Measurements from ENCODE around the gene ZNF568. TPM values are rescaled to one million over a fixed set of nuclear protein-coding genes. Genes with fewer than 3 reads are reported as not detected.
A peak's percentile ranks its signal among the peaks of the same experiment; 100 is the strongest.

The ZNF568 gene
- total RNA-seq = 10 to 100 TPM in 2 of 5 donors, 1 to 10 TPM in 1, under 1 TPM in 1, not detected in 1; 0.87 to 27.0 (median 7.6) TPM
- 1 to 10 TPM; 2.6 to 4.1 (median 3.2) TPM for polyA plus RNA-seq
- long read RNA-seq, donor 1, partial matches to known transcripts = 0 of 1 reads
- long read RNA-seq, donor 1, other reads (novel, unspliced or antisense) = 0 of 1 reads
- long read RNA-seq, donor 2, partial matches to known transcripts = 0 of 2 reads
- long read RNA-seq, donor 2, other reads (novel, unspliced or antisense) = 0 of 2 reads
- long read RNA-seq, donor 3 = 0 reads
- long read RNA-seq, donor 4 = 0 reads
- long read RNA-seq, donor 5, partial matches to known transcripts = 0 of 4 reads
- long read RNA-seq, donor 5, other reads (novel, unspliced or antisense) = 0 of 4 reads
- long read RNA-seq, donor 6 = 0 reads
- long read RNA-seq, donor 7, partial matches to known transcripts = 0 of 7 reads
- long read RNA-seq, donor 7, other reads (novel, unspliced or antisense) = 0 of 7 reads
- long read RNA-seq, donor 8, partial matches to known transcripts = 0 of 5 reads
- long read RNA-seq, donor 8, other reads (novel, unspliced or antisense) = 0 of 5 reads
- long read RNA-seq, donor 9, partial matches to known transcripts = 0 of 1 reads
- long read RNA-seq, donor 9, other reads (novel, unspliced or antisense) = 0 of 1 reads
- long read RNA-seq, donor 10 = 0 reads

DNA sequence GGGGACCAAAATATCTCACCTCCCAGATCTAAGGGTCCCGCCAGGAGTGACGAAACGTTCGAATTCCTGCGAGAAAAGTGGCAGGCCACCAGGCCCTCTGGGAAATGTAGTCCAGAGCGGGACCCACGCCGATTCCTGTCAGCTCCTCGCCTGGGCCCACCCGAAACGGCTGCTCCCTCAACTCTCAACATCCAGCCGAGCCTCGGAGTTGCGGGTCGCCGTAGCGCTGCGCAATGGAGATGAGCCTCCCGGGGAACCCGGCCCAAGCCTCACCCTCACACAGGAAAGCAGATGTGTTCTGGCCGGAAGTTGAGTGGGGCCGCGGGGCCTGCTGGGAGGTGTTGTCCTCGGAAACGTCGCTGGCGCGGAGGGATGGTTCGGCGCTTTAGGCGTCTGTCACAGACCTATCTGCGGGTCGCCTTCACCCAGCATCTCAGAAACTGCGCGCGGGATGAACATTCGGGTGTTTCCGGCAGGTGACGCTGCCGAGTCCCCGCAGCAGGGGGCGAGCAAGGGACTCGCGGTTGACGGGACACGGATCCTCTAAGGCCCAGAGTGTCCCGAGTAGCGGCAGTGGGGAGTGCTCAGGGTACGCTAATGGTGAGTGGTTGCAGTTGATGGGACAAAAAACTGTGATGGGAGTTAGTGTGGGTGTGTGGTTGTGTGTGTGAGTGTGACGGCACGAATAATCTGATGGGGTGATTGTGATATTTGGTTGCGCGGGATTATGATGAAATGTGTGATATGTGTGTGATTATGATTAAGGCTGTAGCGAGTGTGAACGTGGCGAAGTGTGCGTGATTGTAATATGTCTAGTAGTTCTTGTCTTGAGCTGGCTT lies at the start of gene ZNF568, which contains the start of gene ZNF829:
Gene ZNF568, plus strand, starts transcription at position 341 of the 839 bp plus-strand sequence. CDS start 6,439 bp downstream, outside the sequence.
Gene ZNF829, minus strand, starts transcription at position 300 of the 839 bp plus-strand sequence. CDS start 1,124 bp downstream, outside the sequence.
- Histone ChIP-seq H3K4me3 (peak within 1 kb of the TSS; percentile 77 to 87 (median 78)), H3K27ac (peak within 1 kb of the TSS; percentile 86 to 95 (median 93)), H3K4me1 (peaks cover 7 to 24% (median 19%) of the 10 kb centered on the region in 4 donors), H3K36me3 (peaks cover 17 to 56% (median 52%) of the 10 kb centered on the region in 4 donors), H3K9me3 (peaks cover 0 to 47% (median 22%) of the 10 kb centered on the region in 4 donors), H3K27me3 (no peaks in the 10 kb centered on the region)
- intact Hi-C loops (cut with DNase I; ENCODE audit: low total_unique reads) = no loop called here
- 0 to 1% (median 1%) methylated on average over 31 to 57 of the region's 57 CpGs for WGBS, 5 donors
- TF ChIP-seq POLR2A (IDR thresholded peaks at IDR 0.05) (no peak), POLR2AphosphoS5 (IDR thresholded peaks at IDR 0.05) (peak; percentile 15 to 71 (median 55)), EP300 (IDR thresholded peaks at IDR 0.05) (no peak)
- TF ChIP-seq, protein P1, sequence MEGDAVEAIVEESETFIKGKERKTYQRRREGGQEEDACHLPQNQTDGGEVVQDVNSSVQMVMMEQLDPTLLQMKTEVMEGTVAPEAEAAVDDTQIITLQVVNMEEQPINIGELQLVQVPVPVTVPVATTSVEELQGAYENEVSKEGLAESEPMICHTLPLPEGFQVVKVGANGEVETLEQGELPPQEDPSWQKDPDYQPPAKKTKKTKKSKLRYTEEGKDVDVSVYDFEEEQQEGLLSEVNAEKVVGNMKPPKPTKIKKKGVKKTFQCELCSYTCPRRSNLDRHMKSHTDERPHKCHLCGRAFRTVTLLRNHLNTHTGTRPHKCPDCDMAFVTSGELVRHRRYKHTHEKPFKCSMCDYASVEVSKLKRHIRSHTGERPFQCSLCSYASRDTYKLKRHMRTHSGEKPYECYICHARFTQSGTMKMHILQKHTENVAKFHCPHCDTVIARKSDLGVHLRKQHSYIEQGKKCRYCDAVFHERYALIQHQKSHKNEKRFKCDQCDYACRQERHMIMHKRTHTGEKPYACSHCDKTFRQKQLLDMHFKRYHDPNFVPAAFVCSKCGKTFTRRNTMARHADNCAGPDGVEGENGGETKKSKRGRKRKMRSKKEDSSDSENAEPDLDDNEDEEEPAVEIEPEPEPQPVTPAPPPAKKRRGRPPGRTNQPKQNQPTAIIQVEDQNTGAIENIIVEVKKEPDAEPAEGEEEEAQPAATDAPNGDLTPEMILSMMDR (IDR thresholded peaks at IDR 0.05) = peak in 4 of 7 experiments; percentile 27 to 44 (median 36)
- peak; percentile 83 to 97 for DNase-seq

DNA sequence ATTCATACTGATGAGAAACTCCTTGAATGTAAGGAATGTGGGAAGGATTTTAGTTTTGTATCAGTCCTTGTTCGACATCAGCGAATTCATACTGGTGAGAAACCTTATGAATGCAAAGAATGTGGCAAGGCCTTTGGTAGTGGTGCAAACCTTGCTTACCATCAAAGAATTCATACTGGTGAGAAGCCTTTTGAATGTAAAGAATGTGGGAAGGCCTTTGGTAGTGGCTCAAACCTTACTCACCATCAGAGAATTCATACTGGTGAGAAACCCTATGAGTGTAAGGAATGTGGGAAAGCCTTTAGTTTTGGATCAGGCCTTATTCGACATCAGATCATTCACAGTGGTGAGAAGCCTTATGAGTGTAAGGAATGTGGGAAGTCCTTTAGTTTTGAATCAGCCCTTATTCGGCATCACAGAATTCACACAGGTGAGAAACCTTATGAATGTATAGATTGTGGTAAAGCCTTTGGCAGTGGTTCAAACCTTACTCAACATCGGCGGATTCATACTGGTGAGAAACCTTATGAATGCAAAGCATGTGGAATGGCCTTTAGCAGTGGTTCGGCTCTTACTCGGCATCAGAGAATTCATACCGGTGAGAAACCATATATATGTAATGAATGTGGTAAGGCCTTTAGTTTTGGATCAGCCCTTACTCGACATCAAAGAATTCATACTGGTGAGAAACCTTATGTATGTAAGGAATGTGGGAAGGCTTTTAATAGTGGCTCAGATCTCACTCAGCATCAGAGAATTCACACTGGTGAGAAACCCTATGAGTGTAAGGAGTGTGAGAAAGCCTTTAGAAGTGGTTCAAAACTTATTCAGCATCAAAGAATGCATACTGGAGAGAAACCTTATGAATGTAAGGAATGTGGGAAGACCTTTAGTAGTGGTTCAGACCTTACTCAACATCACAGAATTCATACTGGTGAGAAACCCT lies 38.9 kb upstream of the ZNF568 start:
- no peak for DNase-seq
- Histone ChIP-seq H3K9me3 (peaks cover 74 to 100% (median 99%) of the 10 kb centered on the region in 4 donors), H3K4me1 (no peaks in the 10 kb centered on the region), H3K4me3 (no peak overlapping the region), H3K27me3 (no peaks in the 10 kb centered on the region), H3K27ac (no peak overlapping the region), H3K36me3 (peaks cover 28 to 88% (median 80%) of the 10 kb centered on the region in 4 donors)
- intact Hi-C loops (cut with DNase I; ENCODE audit: low total_unique reads) = no loop called here
- TF ChIP-seq, protein P1 (IDR thresholded peaks at IDR 0.05) = no peak
- TF ChIP-seq POLR2A (IDR thresholded peaks at IDR 0.05) (no peak), EP300 (IDR thresholded peaks at IDR 0.05) (no peak), POLR2AphosphoS5 (IDR thresholded peaks at IDR 0.05) (no peak)
- WGBS, 5 donors = 96 to 98% (median 97%) methylated on average over 10 of the region's 10 CpGs

DNA sequence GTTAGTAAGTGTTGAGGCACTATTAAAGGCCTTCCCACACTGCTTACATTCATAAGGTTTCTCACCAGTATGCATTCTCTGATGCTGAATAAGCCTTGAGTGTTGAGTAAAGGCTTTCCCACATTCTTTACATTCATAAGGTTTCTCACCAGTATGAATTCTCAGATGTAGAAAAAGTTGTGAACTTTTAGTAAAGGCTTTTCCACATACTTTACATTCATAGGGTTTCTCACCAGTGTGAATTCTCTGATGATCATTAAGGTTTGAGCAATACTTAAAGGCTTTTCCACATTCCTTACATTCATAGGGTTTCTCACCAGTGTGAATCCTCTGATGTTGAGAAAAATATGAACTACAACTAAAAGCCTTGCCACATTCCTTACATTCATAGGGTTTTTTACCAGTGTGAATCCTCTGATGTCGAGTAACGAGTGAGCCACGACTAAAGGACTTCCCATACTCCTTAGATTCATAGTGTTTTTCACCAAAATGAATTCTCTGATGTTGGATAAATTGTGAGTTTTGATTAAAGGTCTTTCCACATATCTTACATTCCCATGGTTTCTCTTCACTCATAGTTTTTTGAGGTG lies 24.3 kb upstream of the ZNF568 start:
- Histone ChIP-seq H3K4me3 (no peak overlapping the region), H3K27ac (no peak overlapping the region), H3K27me3 (no peaks in the 10 kb centered on the region), H3K36me3 (peaks cover 36 to 89% (median 77%) of the 10 kb centered on the region in 4 donors), H3K9me3 (peaks cover 78 to 100% (median 99%) of the 10 kb centered on the region in 4 donors), H3K4me1 (no peaks in the 10 kb centered on the region)
- no peak for DNase-seq
- intact Hi-C loops (cut with DNase I; ENCODE audit: low total_unique reads) = no loop called here
- WGBS, 5 donors = 96 to 99% (median 98%) methylated on average over 3 of the region's 3 CpGs
- no peak for TF ChIP-seq POLR2A (IDR thresholded peaks at IDR 0.05)
- no peak for TF ChIP-seq EP300 (IDR thresholded peaks at IDR 0.05)
- no peak for TF ChIP-seq POLR2AphosphoS5 (IDR thresholded peaks at IDR 0.05)
- TF ChIP-seq, protein P1 (IDR thresholded peaks at IDR 0.05) = no peak
